ENCODE data around the gene GSN.

The GSN gene

GRCh38 chr9:121267689-121268597, at the start of gene GSN:
Gene GSN, plus strand, starts transcription at chr9:121268162. Its CDS starts 33,810 bp downstream, at chr9:121301972.
- no peaks in the 10 kb centered on the region for H3K27me3 Mint-ChIP-seq
- peaks cover 4% of the 10 kb centered on the region for H3K36me3 Mint-ChIP-seq
- ATAC-seq (ENCODE audit: low read depth): peak; percentile 86
- H3K4me3 Mint-ChIP-seq: peak within 1 kb of the TSS; percentile 82
- H3K27ac Mint-ChIP-seq: no peak within 1 kb of the TSS
- peaks cover 27% of the 10 kb centered on the region for H3K4me1 Mint-ChIP-seq
- peak; percentile 30 to 37 for DNase-seq (ENCODE audit: low spot score in 2 of 2)
- H3K9me3 Mint-ChIP-seq: no peaks in the 10 kb centered on the region

DNA sequence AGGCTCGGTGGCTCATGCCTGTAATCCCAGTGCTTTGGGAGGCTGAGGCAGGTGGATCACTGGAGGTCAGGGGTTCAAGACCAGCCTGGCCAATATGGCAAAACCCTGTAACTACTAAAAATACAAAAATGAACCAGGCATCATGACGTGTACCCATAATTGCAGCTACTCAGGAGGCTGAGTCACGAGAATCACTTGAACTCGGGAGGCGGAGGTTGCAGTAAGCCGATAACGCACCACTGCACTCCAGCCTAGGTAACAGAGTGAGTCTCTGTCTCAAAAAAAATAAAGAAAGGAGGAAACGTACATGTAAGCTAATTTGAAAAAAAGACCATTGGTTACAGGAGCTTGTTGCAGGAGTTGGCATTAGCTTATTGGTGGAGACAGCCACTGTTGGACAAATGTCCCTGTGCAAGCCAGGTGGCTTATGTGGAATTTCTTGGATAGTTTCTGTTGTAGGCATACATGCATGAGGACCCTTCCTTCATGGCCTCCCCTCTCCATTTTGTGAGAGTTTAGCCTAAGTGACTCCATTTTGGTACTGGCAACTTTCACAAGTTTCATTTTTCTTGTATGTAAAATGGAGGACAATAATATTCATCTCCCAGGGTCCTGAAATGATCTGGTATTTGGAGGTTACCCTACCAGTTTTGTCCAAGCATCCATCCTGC, 49.5 kb upstream of the GSN start:
- Mint-ChIP-seq H3K36me3 (peaks cover 21% of the 10 kb centered on the region), H3K27me3 (no peaks in the 10 kb centered on the region), H3K27ac (no peak overlapping the region), H3K9me3 (no peaks in the 10 kb centered on the region), H3K4me1 (peaks cover 9% of the 10 kb centered on the region), H3K4me3 (no peak overlapping the region)
- ATAC-seq (ENCODE audit: low read depth) (peak; percentile 35), DNase-seq (ENCODE audit: low spot score in 2 of 2) (no peak)

DNA sequence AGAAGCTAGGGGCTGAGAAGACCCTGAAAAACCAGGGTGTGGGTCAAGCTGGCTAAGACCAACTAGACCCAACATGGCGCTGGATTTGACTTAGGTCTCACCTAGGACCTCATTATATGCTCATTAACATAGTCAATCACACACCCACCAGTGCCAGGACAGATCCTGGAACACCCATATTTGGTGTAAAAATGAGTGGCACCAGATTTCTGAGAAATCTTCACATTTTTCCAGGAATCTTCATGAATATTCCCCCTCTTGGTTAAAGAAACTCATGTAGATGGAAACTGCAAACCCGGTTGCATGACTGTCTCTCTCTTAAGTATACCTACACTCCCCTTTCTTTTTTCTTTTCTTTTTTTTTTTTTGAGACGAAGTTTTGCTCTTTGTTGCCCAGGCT, 48.4 kb upstream of the GSN start:
- Mint-ChIP-seq H3K4me3 (no peak overlapping the region), H3K27me3 (no peaks in the 10 kb centered on the region), H3K9me3 (no peaks in the 10 kb centered on the region), H3K27ac (no peak overlapping the region), H3K36me3 (peaks cover 20% of the 10 kb centered on the region), H3K4me1 (peaks cover 5% of the 10 kb centered on the region)
- DNase-seq (ENCODE audit: low spot score in 2 of 2) (no peak), ATAC-seq (ENCODE audit: low read depth) (no peak)

GRCh38 chr9:121220996-121221663, 46.8 kb upstream of the GSN start:
- Mint-ChIP-seq H3K27me3 (no peaks in the 10 kb centered on the region), H3K4me1 (peaks cover 5% of the 10 kb centered on the region), H3K4me3 (no peak overlapping the region), H3K36me3 (peaks cover 19% of the 10 kb centered on the region), H3K9me3 (no peaks in the 10 kb centered on the region), H3K27ac (no peak overlapping the region)
- ATAC-seq (ENCODE audit: low read depth) (no peak), DNase-seq (ENCODE audit: low spot score in 2 of 2) (no peak)

GRCh38 chr9:121221664-121222055, 46.3 kb upstream of the GSN start:
- H3K9me3 Mint-ChIP-seq: no peaks in the 10 kb centered on the region
- H3K4me1 Mint-ChIP-seq: peaks cover 5% of the 10 kb centered on the region
- H3K27ac Mint-ChIP-seq: no peak overlapping the region
- H3K36me3 Mint-ChIP-seq: peaks cover 15% of the 10 kb centered on the region
- no peaks in the 10 kb centered on the region for H3K27me3 Mint-ChIP-seq
- H3K4me3 Mint-ChIP-seq: no peak overlapping the region
- ATAC-seq (ENCODE audit: low read depth): no peak
- no peak for DNase-seq (ENCODE audit: low spot score in 2 of 2)

- no peak for ATAC-seq (ENCODE audit: low read depth)
- Mint-ChIP-seq H3K4me1 (peaks cover 5% of the 10 kb centered on the region), H3K36me3 (peaks cover 17% of the 10 kb centered on the region), H3K27me3 (no peaks in the 10 kb centered on the region), H3K9me3 (no peaks in the 10 kb centered on the region), H3K27ac (no peak overlapping the region), H3K4me3 (no peak overlapping the region)
- no peak for DNase-seq (ENCODE audit: low spot score in 2 of 2)
These were observed 45.3 kb upstream of the GSN start for GRCh38 chr9:121222524-121223171.

DNA sequence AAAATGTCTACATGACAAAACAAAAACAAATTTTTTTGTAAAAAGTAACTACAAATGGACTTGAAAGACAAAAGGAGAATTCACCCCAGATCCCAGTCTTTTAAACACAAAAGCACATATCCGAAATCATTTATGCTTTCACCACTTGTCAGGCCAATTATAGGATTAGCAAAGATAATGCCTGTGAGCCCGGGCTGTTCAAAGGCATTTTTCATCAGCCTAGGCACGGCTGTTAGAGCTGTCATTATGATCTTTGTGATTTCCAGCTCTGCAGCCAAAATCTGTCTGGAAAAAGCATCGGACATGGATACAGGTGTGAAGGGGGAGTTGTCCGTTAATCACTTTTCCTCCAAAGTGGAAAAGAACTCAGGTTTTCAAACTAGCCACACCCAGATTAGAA, 42.7 kb upstream of the GSN start:
- Mint-ChIP-seq H3K27ac (no peak overlapping the region), H3K9me3 (no peaks in the 10 kb centered on the region), H3K4me3 (no peak overlapping the region), H3K36me3 (peaks cover 15% of the 10 kb centered on the region), H3K27me3 (no peaks in the 10 kb centered on the region), H3K4me1 (no peaks in the 10 kb centered on the region)
- DNase-seq (ENCODE audit: low spot score in 2 of 2) (no peak), ATAC-seq (ENCODE audit: low read depth) (no peak)

GRCh38 chr9:121226175-121226574, 41.8 kb upstream of the GSN start:
- DNase-seq (ENCODE audit: low spot score in 2 of 2): no peak
- no peak overlapping the region for H3K4me3 Mint-ChIP-seq
- H3K27me3 Mint-ChIP-seq: no peaks in the 10 kb centered on the region
- H3K9me3 Mint-ChIP-seq: no peaks in the 10 kb centered on the region
- H3K36me3 Mint-ChIP-seq: peaks cover 12% of the 10 kb centered on the region
- H3K27ac Mint-ChIP-seq: no peak overlapping the region
- no peaks in the 10 kb centered on the region for H3K4me1 Mint-ChIP-seq
- no peak for ATAC-seq (ENCODE audit: low read depth)

- Mint-ChIP-seq H3K4me3 (no peak overlapping the region), H3K27ac (no peak overlapping the region), H3K36me3 (peaks cover 18% of the 10 kb centered on the region), H3K9me3 (no peaks in the 10 kb centered on the region), H3K27me3 (no peaks in the 10 kb centered on the region), H3K4me1 (no peaks in the 10 kb centered on the region)
- DNase-seq (ENCODE audit: low spot score in 2 of 2): no peak
- ATAC-seq (ENCODE audit: low read depth): no peak
These were observed 40.1 kb upstream of the GSN start for GRCh38 chr9:121227862-121228261.

DNA sequence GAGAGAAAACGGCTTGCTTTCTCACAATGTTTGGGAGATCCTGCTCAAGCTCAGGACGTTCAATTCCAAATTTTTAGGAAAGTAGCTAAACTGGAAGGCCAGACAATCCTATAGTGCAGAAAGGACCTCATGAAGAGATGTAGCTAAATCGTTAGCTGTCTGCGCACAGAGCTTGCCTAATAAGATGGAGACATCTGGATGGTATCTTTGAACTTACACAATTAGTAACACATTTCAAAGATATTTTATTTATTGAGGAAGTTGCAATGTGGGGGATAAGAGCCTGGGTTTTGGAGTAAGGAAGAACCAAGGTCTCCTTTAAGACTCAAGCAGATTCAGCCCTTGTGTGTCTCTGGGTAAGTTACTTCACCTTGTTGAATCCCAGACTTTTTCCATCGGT, 37.7 kb upstream of the GSN start:
- Mint-ChIP-seq H3K4me1 (no peaks in the 10 kb centered on the region), H3K27ac (no peak overlapping the region), H3K4me3 (no peak overlapping the region), H3K9me3 (no peaks in the 10 kb centered on the region), H3K27me3 (no peaks in the 10 kb centered on the region), H3K36me3 (peaks cover 18% of the 10 kb centered on the region)
- ATAC-seq (ENCODE audit: low read depth) (no peak), DNase-seq (ENCODE audit: low spot score in 2 of 2) (no peak)

DNA sequence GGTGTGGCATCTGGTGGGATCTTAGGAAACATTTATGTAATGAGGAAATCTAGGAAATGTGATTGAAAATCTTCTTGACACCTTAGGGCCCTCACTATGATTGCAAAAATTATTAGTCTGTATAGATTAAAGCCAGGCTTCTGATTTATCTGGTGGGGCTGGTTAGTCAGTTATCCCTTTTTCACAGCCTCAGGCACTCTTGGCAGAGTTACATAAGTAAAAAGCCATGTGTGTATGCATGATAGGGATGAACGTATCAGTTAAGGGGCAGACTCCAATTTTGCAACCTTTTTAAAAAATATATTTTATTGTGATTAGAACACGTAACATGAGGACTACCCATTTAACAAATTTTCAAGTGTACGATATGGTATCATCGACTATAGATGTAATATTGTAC, 35.7 kb upstream of the GSN start:
- Mint-ChIP-seq H3K27ac (no peak overlapping the region), H3K36me3 (peaks cover 32% of the 10 kb centered on the region), H3K4me3 (no peak overlapping the region), H3K9me3 (no peaks in the 10 kb centered on the region), H3K4me1 (no peaks in the 10 kb centered on the region), H3K27me3 (no peaks in the 10 kb centered on the region)
- no peak for DNase-seq (ENCODE audit: low spot score in 2 of 2)
- no peak for ATAC-seq (ENCODE audit: low read depth)

GRCh38 chr9:121233906-121234831, 33.8 kb upstream of the GSN start:
- peaks cover 43% of the 10 kb centered on the region for H3K36me3 Mint-ChIP-seq
- no peaks in the 10 kb centered on the region for H3K27me3 Mint-ChIP-seq
- no peak overlapping the region for H3K27ac Mint-ChIP-seq
- H3K4me1 Mint-ChIP-seq: no peaks in the 10 kb centered on the region
- DNase-seq (ENCODE audit: low spot score in 2 of 2) (no peak), ATAC-seq (ENCODE audit: low read depth) (no peak)
- no peaks in the 10 kb centered on the region for H3K9me3 Mint-ChIP-seq
- H3K4me3 Mint-ChIP-seq: no peak overlapping the region

- Mint-ChIP-seq H3K27ac (no peak overlapping the region), H3K36me3 (peaks cover 45% of the 10 kb centered on the region), H3K27me3 (no peaks in the 10 kb centered on the region), H3K4me1 (no peaks in the 10 kb centered on the region), H3K9me3 (no peaks in the 10 kb centered on the region), H3K4me3 (no peak overlapping the region)
- ATAC-seq (ENCODE audit: low read depth) (no peak), DNase-seq (ENCODE audit: low spot score in 2 of 2) (no peak)
These were observed 33.2 kb upstream of the GSN start for GRCh38 chr9:121234832-121235161.
